Measurements from ENCODE around the gene PSPN.

PSPN gene

DNA sequence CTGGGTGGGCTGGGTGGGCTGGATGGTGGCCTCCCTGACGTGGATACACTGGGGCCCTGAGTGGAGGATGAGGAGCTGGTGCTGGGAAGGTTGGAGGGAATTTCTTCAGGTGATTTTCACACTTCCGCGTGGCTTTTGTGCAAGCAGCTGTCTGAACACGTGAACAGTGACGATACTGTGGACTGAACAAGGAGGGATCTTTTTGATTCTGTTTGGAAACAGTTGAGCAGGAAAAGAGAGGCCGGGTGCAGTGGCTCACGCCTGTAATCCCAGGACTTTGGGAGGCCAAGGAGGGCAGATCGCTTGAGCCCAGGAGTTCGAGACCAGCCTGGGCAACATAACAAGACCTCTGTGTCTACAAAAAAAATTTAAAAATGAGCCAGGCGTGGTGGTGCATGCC lies 26.3 kb upstream of the PSPN start:
- no peak for DNase-seq

DNA sequence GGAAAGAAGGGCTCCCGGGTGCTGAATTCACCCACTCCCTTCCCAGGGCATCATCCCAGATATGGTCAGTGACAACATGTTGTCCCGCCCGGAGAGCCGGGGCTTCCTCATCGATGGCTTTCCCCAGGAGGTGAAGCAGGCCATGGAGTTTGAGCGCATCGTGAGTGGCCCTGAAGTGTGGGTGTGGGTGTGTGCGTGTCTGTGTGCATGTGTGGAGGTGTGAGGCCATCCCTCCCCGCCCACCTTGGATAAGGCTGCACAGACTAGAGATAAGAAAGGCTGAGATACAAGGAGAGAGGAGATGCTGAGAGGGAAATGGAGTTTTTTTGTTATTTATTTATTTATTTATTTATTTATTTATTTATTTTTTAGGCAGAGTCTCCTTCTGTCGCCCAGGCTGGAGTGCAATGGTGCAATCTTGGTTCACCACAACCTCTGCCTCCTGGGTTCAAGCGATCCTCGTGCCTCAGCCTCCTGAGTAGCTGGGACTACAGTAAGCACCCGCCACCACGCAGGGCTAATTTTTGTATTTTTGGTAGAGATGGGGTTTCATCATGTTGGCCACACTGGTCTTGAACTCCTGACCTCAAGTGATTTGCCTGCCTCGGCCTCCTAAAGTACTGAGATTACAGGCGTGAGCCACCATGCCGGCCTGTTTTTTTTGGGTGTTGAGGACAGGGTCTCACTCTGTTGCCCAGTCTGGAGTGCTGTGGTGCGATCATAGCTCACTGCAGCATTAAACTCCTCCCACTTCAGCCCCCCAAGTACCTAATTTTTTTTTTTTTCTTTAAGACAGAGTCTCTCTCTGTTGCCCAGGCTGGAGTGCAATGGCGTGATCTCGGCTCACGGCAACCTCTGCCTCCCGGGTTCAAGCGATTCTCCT lies 24.6 kb upstream of the PSPN start:
- peak; percentile 9 for DNase-seq

DNA sequence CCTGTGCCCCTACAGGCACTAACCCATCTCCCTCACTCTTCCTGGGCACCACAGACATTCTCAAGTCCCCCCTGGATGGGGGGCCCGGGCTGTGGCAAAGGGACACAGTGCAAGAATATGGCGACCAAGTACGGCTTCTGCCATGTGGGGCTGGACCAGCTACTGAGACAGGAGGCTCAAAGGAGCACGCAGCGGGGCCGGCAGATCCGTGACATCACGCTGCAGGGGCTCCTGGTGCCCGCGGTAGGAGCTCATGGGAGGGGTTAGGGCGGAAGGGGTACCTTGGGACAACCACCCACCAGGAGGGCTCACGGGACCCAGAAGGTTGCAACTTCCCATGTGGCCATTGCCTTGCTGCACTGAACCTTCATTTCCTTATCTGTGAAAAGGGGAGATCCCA lies 20.6 kb upstream of the PSPN start:
- DNase-seq: no peak

DNA sequence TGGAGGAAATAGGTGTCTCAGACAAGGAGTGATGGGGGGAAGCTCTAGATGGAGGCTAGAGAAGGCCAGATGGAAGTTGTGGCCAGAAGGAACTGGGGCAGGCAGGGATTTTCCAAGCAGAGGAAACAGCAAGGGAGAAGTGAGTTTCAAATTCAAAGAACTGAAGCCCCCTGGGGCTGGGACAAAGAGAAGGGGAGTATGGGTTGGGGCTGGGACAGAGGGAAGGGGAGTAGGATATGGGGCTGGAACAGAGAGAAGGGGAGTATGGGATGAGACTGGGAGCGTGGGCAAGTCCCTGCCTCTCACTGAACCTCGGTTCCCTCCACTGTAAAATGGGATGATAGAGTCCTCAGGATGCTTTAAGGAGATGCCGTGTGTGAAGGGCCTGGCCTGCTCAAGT lies 19.1 kb upstream of the PSPN start:
- no peak for DNase-seq

DNA sequence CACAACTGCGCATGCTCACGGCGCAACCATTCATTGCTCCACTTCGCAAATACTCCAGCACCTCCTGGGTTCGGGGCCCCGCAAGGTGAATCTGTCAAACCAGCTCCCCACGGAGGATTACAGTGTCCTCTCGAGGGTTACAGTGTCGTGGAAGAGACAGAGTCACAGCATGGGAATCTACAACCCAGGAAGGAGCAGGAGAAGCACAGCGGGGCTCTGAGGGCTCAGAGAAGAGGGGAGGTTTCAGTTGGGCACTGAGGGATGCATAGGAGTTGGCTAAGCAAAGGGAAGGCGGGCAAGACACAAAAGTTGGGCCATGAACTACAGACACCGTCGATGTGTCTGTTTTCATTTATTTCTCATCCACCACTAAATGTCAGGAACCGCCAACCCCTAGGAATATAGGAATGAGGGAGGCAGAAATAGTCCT lies 18.3 kb upstream of the PSPN start:
- DNase-seq: no peak

DNA sequence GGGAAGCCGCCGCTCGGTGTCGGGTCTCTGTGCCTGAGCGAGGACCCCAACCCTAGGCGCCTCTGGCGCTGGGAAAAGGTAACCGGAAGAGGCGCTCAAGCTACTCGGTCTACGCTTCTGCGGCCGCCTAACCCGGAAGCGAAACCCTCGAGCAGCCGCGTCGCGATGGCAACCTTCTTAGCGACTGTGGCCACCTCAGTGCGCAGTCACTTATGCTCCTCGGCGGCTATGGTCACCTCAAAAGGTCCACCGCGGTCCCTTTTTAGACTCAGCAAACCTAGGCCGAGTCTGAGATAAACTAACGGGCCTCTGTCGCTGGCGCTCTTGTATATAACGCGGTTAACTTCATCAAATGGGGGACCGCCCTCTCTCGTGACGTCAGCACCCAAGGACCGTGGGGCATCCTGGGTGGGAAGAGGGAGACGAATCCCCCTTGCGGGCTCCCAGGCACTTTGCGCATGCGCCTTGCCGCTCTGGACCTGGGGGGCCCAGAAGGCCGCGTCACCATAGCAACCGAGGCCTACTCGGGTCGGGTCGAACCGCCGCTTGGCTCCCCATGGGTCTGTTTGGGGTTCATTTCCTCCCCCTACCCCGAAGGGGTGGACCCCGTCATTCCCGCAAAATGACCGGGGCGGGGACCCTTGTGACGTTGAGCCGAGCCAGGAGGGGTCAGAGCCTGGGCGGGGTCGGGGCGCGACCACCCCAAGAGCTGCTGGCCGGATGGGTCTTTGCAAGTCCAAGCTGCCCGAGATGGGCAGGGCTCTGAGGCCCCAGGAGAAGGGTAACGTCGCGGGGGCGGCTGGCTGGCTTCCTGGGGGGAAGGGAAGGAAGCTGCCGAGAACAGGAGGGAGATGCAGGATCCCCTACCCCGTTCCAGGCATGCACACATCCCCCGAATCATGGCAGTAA lies 17.6 kb upstream of the PSPN start, which contains the start of gene GTF2F1:
Gene GTF2F1, minus strand, starts transcription at position 91 of the 909 bp plus-strand sequence. CDS start 169 bp downstream, outside the sequence.
- peak; percentile 97 for DNase-seq

DNA sequence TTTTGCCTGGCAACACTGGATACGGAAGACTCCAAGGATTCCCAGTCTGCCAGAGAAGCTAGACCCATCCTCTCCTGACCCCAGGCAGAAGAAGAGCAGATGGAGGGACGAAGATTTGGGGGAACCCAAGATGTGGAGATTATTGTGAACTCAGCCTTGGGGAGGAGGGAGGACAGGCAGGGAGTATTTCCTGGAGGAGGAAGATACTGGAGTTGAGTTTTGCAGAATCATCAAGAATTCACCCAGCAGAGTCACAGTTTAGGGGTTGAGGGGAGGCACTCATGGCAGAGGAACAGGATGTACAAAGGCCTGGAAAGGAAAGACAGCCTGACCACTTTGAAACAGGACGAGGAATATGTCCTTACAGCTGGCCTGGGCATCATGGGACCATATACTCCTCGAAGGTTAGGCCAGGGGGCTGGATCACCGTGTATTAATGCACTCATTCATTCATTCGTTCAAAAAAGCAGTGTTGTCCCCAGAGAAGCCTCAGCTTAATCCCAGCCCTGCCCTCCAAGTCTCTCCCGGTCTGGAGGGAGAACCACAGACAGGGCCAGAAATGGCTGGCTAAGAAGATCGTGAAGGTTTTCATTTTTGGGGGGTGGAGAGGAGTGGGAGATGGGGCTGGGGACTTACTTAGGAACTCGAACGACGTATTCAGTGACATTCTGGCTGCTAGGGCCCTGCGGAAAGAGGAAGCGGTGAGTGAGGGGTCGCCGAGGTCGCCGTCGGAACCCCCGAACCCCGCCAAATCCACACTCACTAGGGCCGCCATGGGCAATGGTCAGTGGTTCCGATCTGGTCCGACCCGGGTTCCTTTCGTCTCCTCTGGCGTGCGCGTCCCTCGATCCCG lies 16.7 kb upstream of the PSPN start:
- no peak for DNase-seq

DNA sequence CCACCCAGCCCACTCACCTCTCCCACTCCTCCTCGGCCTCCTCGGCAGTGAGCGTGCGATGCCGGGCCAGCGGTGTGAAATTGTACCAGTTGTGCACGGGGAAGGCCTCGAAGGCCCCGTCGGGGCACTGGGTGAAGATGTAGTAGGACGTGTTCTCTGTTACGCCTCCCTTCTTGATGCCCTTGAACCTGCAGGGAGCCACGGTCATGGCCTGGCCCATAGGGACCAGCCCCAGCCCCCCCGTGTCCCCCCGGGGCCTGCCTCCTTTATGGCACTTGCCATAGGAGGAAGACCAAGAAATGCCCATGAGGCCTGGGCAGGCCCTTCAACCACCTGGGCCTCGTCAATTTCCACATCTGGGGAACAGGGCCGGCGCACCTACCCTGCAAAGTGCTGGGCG lies 11.6 kb upstream of the PSPN start:
- no peak for DNase-seq

DNA sequence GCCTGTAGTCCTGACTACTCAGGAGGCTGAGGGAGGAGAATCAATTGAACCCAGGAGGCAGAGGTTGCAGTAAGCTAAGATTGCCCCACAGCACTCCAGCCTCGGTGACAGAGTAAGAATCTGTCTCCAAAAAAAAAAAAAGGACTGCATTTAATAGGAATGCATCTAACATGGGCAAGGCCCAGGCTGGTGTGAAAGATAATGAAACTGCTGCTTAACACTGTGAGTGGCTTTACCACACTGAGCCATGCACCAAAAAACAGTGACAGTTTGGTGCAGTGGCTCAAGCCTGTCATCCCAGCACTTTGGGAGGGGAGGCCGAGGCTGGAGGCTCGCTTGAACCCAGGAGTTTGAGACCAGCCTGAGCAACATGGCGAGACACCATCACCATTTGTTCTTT lies 8.6 kb upstream of the PSPN start:
- DNase-seq: no peak

DNA sequence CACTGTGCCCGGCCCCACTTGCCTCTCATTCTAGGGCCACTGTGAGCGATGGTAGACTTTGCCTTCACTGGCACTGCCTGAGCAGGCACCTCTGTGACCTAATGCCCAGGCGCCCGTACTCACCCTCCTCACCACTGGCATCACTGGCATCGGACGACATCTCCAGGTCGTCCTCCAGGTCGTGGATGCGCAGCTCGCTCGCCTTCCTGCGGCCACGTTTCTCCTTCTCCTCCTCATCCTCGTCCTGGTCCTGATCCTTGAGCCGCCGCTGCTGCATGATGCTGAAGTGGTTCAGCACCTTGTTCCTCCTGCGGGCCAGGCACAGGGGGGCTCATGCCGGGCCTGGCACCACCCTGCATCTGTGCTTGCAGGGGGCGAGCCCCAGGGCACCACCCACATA lies 7.5 kb upstream of the PSPN start:
- DNase-seq: no peak

DNA sequence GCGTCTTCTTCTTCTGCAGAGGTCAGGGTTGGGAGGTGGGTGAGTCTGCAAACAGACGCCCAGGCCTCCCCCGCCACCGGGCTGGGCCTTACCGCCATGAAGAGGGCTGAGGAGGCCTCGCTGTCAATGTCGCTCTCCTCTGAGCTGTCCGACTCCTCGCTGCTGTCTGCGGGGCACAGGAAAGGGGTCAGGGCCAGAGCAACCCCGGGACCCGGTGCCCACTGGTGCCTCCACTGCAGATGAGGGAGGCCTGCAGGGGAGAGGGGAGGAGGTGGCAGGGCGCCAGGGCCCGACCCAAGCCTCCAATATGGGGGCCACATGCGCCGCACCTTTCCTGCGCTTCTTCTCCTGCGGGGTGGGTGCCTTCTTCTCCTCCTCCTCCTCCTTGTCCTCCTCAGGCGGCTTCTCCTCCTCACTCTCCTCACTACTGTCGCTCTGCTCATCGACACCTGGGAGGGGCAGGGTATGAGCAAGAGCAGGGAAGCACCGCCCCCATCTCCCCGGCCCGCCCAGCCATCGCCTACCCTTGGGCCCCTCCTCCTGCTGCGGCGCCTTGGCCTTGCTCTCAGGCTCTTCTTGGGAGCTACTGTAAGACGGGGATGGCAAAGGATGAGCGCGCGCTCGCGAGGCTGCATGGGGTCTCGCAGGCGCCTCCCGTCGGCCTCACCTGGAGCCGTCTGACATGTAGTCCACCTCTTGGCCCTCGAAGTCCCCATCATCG lies 5.5 kb upstream of the PSPN start:
- no peak for DNase-seq

DNA sequence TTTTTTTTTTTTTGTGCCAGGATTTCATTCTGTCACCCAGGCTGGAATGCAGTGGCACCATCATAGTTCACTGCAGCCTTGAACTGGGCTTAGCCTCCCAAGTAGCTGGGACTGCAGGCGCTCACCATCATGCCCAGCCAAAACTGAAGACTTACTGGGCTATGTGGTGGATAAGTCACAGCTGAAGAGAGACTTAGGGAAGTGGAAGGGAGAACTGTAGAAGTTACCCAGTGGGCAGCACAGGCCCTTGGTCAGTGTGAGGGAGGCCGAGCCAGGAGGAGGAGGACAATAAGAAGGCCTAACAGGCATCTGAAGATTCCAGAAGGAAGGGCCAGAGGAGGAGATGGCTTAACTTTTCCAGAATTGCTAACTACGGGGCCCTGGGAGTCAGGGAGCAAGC lies 4.0 kb upstream of the PSPN start:
- DNase-seq: no peak

DNA sequence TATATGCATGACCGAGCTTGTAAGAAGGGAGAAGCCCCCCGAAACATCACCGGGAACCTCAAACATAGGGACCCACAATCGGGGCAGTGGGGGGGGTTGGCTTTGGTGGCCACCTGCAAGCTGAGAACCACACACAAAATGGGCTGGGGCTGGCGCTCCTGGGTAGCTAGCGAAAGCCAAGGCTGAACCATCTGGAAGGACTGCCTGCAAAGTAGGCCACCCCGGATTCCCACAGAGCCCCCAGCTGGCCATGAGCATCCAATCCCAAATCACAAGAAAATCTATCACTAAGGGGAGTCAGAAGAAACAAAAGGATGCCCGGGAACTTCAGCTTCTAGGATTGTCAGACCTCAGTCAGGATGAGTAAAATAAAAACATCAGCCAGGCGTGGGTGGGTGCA lies 2.8 kb upstream of the PSPN start:
- no peak for DNase-seq

DNA sequence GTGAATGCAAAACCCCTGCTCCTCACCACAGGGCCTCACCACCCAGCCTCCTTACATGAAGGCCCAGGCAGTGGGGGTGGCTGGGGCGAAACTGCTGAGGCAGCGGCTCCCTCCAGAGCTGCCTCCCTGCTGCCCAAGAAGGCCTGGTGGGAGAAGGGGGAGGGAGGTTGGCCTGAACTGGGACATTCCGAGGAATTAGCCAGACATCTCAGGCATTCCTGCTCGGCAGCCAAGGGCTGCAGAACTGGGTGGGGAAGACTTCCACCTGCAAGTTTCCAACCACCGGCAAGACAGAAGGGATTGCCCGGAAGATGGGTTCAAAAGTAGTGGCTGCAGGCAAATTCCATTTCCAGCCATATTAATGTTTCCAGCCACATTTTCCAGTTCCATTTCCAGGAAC lies 2.3 kb upstream of the PSPN start:
- no peak for DNase-seq

DNA sequence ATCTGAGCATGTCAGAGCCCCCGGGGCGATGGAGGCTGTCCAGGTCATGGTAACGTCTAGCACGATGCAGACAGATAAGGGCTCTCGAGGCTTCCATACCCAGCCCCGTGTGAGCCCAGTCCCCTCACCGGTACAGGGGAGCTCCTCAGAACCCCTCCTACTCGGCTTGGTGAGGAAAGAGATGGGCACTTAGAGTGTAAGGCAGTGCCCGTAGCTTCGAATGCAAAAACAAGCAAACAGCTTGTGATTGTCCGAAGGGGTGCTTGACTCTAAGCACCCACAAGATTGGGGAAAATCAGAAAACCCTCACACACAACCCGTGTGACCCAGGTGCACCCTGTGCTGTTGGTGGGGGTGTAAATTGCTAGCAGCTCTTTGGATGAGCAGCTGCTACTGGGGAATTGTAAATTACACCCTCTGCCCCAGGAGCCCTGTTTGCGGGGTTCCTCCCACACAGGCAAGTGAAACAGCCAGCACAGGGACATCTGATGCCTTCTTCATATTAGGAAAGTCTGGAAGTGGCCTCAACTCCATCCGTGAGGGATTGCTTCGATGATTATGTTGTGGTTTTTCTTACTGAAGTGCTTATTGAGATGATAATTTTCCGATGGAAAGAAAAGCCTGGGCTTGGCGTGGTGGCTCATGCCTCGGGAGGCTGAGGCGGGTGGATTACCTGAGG lies 918 bp upstream of the PSPN start:
- DNase-seq: no peak

DNA sequence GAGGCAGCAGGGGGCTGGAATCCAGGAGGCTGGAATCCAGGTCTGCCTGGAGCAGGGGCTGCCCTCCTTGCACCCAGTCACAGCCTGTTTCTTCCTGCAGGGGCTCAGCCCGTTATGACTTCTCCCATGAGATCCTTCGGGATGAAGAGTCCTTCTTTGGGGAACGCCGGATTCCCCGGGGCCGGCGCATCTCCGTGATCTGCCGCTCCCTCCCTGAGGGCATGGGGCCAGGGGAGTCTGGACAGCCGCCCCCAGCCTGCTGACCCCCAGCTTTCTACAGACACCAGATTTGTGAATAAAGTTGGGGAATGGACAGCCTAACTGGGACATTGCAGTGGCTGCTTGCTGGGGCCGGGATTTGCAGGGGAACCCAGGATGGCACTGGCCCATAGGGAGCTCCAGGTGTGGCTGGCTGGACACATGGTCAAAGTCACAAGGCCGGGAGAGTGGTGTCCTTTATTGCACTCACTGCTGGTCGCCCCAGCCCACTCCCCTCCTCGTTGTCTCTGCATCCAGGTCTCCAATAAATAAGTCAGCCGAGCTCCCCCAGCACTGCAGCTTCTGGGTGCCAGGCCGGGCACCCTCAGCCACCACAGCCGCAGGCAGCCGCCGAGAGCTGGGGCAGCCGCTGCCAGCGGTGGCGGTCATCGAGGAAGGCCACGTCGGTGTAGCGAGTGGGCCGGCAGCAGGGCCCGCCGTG lies 872 bp downstream of the PSPN start:
- DNase-seq: no peak

DNA sequence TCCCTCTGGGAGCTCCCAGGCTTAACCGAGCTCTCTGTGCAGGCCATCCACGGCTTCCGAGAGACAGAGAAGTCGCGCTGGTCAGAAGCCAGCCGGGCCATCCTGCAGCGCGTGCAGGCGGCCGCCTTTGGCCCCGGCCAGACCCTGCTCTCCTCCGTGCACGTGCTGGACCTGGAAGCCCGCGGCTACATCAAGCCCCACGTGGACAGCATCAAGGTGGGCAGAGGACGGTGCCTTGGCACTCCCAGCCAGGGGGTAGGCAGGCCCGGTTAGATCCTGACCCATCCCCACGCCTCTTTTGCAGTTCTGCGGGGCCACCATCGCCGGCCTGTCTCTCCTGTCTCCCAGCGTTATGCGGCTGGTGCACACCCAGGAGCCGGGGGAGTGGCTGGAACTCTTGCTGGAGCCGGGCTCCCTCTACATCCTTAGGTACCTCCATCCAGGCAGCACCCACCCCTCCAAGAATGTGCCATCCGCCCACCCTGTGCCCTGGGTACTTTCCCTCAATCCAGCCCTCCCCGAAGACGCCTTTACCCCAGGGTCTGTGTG lies 1.5 kb downstream of the PSPN start:
- no peak for DNase-seq

DNA sequence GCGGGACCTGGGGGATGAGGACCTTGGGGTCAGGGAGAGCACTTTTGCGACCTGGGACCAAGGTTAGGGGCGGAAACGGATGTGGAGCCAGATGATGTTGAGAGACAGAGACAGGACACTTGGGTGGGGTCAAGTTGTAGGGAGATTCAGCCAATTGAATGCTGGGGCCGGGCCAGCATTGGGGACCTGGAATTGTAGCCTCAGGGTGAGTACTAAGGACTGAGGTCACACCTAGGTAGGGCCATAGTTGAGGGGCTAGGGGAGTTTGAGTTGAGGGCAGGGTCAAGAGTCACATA lies 2.0 kb downstream of the PSPN start:
- no peak for DNase-seq

DNA sequence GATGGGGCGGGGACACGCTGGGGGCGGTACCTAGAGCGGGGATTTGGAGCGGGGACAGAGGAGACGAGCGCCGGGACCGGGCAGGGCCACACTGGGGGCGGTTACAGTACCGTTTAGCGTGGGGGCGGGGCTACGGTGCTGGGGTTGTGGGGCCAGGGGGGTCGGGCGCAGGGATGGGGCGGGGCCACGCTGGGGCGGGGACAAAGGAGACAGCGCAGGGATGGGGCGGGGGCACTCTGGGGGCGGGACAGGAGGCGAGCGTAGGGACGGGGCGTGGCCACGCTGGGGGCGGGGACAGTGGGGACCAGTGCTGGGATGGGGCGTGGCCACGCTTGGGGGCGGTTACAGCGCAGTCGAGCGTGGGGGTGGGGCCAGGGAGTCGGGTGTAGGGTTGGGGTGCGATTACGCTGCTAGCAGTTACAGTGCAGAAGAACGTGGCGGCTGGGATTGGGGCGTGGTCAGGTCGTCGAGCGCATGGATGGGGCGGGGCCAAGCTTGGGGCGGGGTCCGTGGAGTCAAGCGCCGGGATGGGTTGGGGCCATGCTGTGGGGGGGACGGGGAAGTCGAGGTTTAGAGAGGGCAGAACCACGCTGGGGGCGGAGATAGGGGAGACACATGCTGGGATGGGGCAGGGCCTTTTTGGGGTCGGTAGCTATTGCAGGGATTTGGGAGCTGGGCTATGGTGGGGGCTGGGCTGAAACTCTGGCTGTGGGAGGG lies 2.5 kb downstream of the PSPN start:
- DNase-seq: peak; percentile 97

DNA sequence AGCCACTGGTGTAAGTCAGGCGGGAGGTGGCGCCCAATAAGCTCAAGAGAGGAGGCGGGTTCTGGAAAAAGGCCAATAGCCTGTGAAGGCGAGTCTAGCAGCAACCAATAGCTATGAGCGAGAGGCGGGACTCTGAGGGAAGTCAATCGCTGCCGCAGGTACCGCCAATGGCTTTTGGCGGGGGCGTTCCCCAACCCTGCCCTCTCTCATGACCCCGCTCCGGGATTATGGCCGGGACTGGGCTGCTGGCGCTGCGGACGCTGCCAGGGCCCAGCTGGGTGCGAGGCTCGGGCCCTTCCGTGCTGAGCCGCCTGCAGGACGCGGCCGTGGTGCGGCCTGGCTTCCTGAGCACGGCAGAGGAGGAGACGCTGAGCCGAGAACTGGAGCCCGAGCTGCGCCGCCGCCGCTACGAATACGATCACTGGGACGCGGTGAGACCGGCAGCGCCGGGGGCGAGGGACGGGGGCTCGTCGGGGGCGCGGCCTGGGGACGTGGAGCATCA lies 3.1 kb downstream of the PSPN start, which contains the start of gene ALKBH7:
Gene ALKBH7, plus strand, starts transcription at position 201 of the 502 bp plus-strand sequence. Its CDS starts 27 bp downstream, at position 228.
- DNase-seq: peak; percentile 100
